Spleen (tissue), 7 donors: Measurements from ENCODE around the gene LPP.

Experiments used
- CTCF ChIP-seq, 11 experiments: fragments of 200-600 bp in 7 of 11; fragments of 450-650 bp in 4 of 11; sonication (generic) in 4 of 11; IDR thresholded peaks in 8 of 11; conservative IDR thresholded peaks in 3 of 11; 1 replicate in 7 of 11; 2 replicates in 4 of 11; pipeline versions ENCODE4 v1.4.0 to v1.8.0; 2016 to 2021; ENCODE audit warnings: antibody characterized with exemption in 11 of 11, inconsistent platforms in 4 of 11, mild to moderate bottlenecking in 1 of 11
- POLR2A ChIP-seq, 3 donors: fragments of 450-650 bp; IDR thresholded peaks; one replicate each; pipeline ENCODE4 v1.5.1; 2017; ENCODE audit warnings: antibody characterized with exemption in 3 of 3, mild to moderate bottlenecking in 1 of 3
- POLR2AphosphoS5 ChIP-seq, 3 donors: sonication (generic); formaldehyde crosslinking; IDR thresholded peaks; one replicate each; pipeline ENCODE4 v1.5.1; 2017; ENCODE audit warnings: antibody characterized with exemption in 3 of 3
- donor health status: DM: no; HTN: no; CAD: no; lungs with moderate emphysema.
- donor health status: DM: no; HTN: no; CAD: no.
- donor health status: DM: no; HTN: no; CAD: no.

GRCh38 chr3:188680189-188680588, 526.2 kb downstream of the LPP start:
- no peak for TF ChIP-seq CTCF (IDR thresholded peaks at IDR 0.05 in 8 of 11, conservative IDR thresholded peaks at IDR 0.05 in 3 of 11)
- no peak for TF ChIP-seq POLR2A (IDR thresholded peaks at IDR 0.05)
- no peak for TF ChIP-seq POLR2AphosphoS5 (IDR thresholded peaks at IDR 0.05)
